ENCODE data around the gene DDX59. TPM values are rescaled to one million over a fixed set of nuclear protein-coding genes. Genes with fewer than 3 reads are reported as not detected.

Gene DDX59
- total RNA-seq, 2 donors from 2014 or later: 22.1 to 23.9 TPM

- TF ChIP-seq CTCF (conservative IDR thresholded peaks at IDR 0.05): no peak
- no peaks in the 10 kb centered on the region for H3K9me3 ChIP-seq (ENCODE audit: control insufficient read depth, low read length)
- H3K9me3 Mint-ChIP-seq: no peaks in the 10 kb centered on the region
- H3K4me1 Mint-ChIP-seq: no peaks in the 10 kb centered on the region
- no peak overlapping the region for H3K27ac ChIP-seq (ENCODE audit: low read depth, low read length)
- no peaks in the 10 kb centered on the region for H3K27me3 Mint-ChIP-seq (ENCODE audit: insufficient read depth)
- no peak overlapping the region for H3K27ac Mint-ChIP-seq
- no peak for DNase-seq
- H3K36me3 Mint-ChIP-seq (ENCODE audit: low read depth): no peaks in the 10 kb centered on the region
- 80% methylated on average over 2 to 6 of the region's 6 CpGs for whole genome bisulfite sequencing, 2 experiments (ENCODE audit: insufficient coverage in 1 of 2, insufficient read length in 1 of 2)
- H3K27me3 ChIP-seq (ENCODE audit: control insufficient read depth, insufficient read depth, low read length, poor library complexity, severe bottlenecking): no peaks in the 10 kb centered on the region
- no peaks in the 10 kb centered on the region for H3K4me1 ChIP-seq (ENCODE audit: control insufficient read depth, insufficient read depth, low read length)
- no peaks in the 10 kb centered on the region for H3K36me3 ChIP-seq (ENCODE audit: control insufficient read depth, insufficient read depth, low read length)
- H3K4me3 Mint-ChIP-seq: no peak overlapping the region
- H3K4me3 ChIP-seq (ENCODE audit: low read length): no peak overlapping the region
- no peak overlapping the region for H3K9ac ChIP-seq (ENCODE audit: extremely low read depth, low read length, poor library complexity, severe bottlenecking)
Observed at GRCh38 chr1:200681231-200681630, 11.5 kb upstream of the DDX59 start.

GRCh38 chr1:200676829-200677228 is 7.1 kb upstream of the DDX59 start:
- Mint-ChIP-seq H3K27ac (no peak overlapping the region), H3K9me3 (no peaks in the 10 kb centered on the region), H3K4me3 (no peak overlapping the region), H3K4me1 (no peaks in the 10 kb centered on the region), H3K36me3 (ENCODE audit: low read depth) (no peaks in the 10 kb centered on the region), H3K27me3 (ENCODE audit: insufficient read depth) (no peaks in the 10 kb centered on the region)
- Histone ChIP-seq H3K4me3 (ENCODE audit: low read length) (no peak overlapping the region), H3K27ac (ENCODE audit: low read depth, low read length) (no peak overlapping the region), H3K27me3 (ENCODE audit: control insufficient read depth, insufficient read depth, low read length, poor library complexity, severe bottlenecking) (no peaks in the 10 kb centered on the region), H3K36me3 (ENCODE audit: control insufficient read depth, insufficient read depth, low read length) (no peaks in the 10 kb centered on the region), H3K9me3 (ENCODE audit: control insufficient read depth, low read length) (no peaks in the 10 kb centered on the region), H3K4me1 (ENCODE audit: control insufficient read depth, insufficient read depth, low read length) (no peaks in the 10 kb centered on the region), H3K9ac (ENCODE audit: extremely low read depth, low read length, poor library complexity, severe bottlenecking) (no peak overlapping the region)
- 88 to 100% methylated on average over 3 to 6 of the region's 6 CpGs for WGBS, 2 experiments (ENCODE audit: insufficient coverage in 1 of 2, insufficient read length in 1 of 2)
- DNase-seq: no peak
- TF ChIP-seq CTCF (conservative IDR thresholded peaks at IDR 0.05): no peak

GRCh38 chr1:200675588-200675852 is 5.8 kb upstream of the DDX59 start:
- Mint-ChIP-seq H3K4me3 (no peak overlapping the region), H3K36me3 (ENCODE audit: low read depth) (no peaks in the 10 kb centered on the region), H3K4me1 (peaks cover 4% of the 10 kb centered on the region), H3K27ac (no peak overlapping the region), H3K27me3 (ENCODE audit: insufficient read depth) (no peaks in the 10 kb centered on the region), H3K9me3 (no peaks in the 10 kb centered on the region)
- Histone ChIP-seq H3K27me3 (ENCODE audit: control insufficient read depth, insufficient read depth, low read length, poor library complexity, severe bottlenecking) (no peaks in the 10 kb centered on the region), H3K36me3 (ENCODE audit: control insufficient read depth, insufficient read depth, low read length) (no peaks in the 10 kb centered on the region), H3K9me3 (ENCODE audit: control insufficient read depth, low read length) (no peaks in the 10 kb centered on the region), H3K4me3 (ENCODE audit: low read length) (no peak overlapping the region), H3K4me1 (ENCODE audit: control insufficient read depth, insufficient read depth, low read length) (no peaks in the 10 kb centered on the region), H3K9ac (ENCODE audit: extremely low read depth, low read length, poor library complexity, severe bottlenecking) (no peak overlapping the region), H3K27ac (ENCODE audit: low read depth, low read length) (no peak overlapping the region)
- no peak for DNase-seq
- no peak for TF ChIP-seq CTCF (conservative IDR thresholded peaks at IDR 0.05)
- 84 to 88% methylated on average over 1 to 3 of the region's 4 CpGs for WGBS, 2 experiments (ENCODE audit: insufficient coverage in 1 of 2, insufficient read length in 1 of 2)
